Measurements from ENCODE around the gene MTMR3. TPM values are rescaled to one million over a fixed set of nuclear protein-coding genes. Genes with fewer than 3 reads are reported as not detected.

MTMR3 gene
- total RNA-seq, 1 donor from 2014 or later = 59.3 TPM

Small RNAs within 50 kb of the gene (small RNA-seq; reads per million reads assigned to genes)
- gene MIR6818 (ENCODE audit: low replicate concordance) (not detected), gene RNU6-331P (ENCODE audit: low replicate concordance) (not detected)

Other genes with a start within 250 kb of the MTMR3 start
- gene CABP7, start 163.2 kb upstream of the MTMR3 start, total RNA-seq = 0.98 TPM
- gene ZMAT5, start 116.2 kb upstream of the MTMR3 start, total RNA-seq = 10.3 TPM
- gene UQCR10, start 115.8 kb upstream of the MTMR3 start, total RNA-seq = 32.5 TPM
- 12.3 TPM for gene ASCC2, start 44.9 kb upstream of the MTMR3 start, total RNA-seq
- 0.25 TPM for gene HORMAD2, start 197.3 kb downstream of the MTMR3 start, total RNA-seq

All from temporal lobe (tissue), 2 donors.